Caco-2 (cell line): ENCODE data around the gene WDPCP. TPM values are rescaled to one million over a fixed set of nuclear protein-coding genes. Genes with fewer than 3 reads are reported as not detected.

ENCODE experiments used
- BruUV-seq: library from RNA; stranded (reverse); fragments of 400-500 nt; replicated peaks from 2 replicates; lab custom pipeline; 2021; lab: Mats Ljungman, UMichigan
- CTCF ChIA-PET: fragments of 300-600 bp; sonication (Branson Sonifier 250); formaldehyde crosslinking; loops from one replicate; lab custom pipeline; 2022; ENCODE audit warnings: antibody characterized with exemption; lab: Charles Lee
- POLR2A ChIA-PET: fragments of 300-600 bp; sonication (Branson Sonifier 250); formaldehyde crosslinking; loops from one replicate; lab custom pipeline; 2022; ENCODE audit warnings: antibody characterized with exemption; lab: Charles Lee
- DNase-seq, 2 experiments: peaks; one replicate each; pipeline versions ENCODE4 v3.0.0 to v3.0.0-alpha.2; 2020 to 2022
- H3K27me3 ChIP-seq: replicated peaks from 2 replicates; pipeline ENCODE4 v1.6.0; 2011; ENCODE audit warnings: low read length; ENCODE audit not compliant: control insufficient read depth, insufficient read depth
- H3K36me3 ChIP-seq: 2 replicates; pipeline ENCODE4 v1.5.1; 2011; ENCODE audit warnings: low read length; ENCODE audit not compliant: control insufficient read depth, insufficient read depth
- H3K4me1 ChIP-seq: fragments of 250-450 bp; sonication (Bioruptor Pico); 2 replicates; pipeline ENCODE4 v1.5.1; 2020; ENCODE audit warnings: mild to moderate bottlenecking
- H3K4me3 ChIP-seq: 2 replicates; pipeline ENCODE4 v1.5.1; 2011; ENCODE audit warnings: low read depth, mild to moderate bottlenecking, control low read depth, low read length
- H3K9me3 ChIP-seq: fragments of 250-450 bp; sonication (Bioruptor Pico); 2 replicates; pipeline ENCODE4 v1.5.1; 2020; ENCODE audit warnings: mild to moderate bottlenecking, moderate library complexity
- H3K27ac Mint-ChIP-seq: one replicate; pipeline ENCODE4 v1.8.0; 2022; ENCODE audit warnings: mixed read lengths; ENCODE audit not compliant: unreplicated experiment
- H3K27me3 Mint-ChIP-seq: one replicate; pipeline ENCODE4 v1.8.0; 2022; ENCODE audit warnings: mixed read lengths; ENCODE audit not compliant: insufficient read depth, unreplicated experiment
- H3K36me3 Mint-ChIP-seq: one replicate; pipeline ENCODE4 v1.8.0; 2022; ENCODE audit warnings: mild to moderate bottlenecking, mixed read lengths; ENCODE audit not compliant: insufficient read depth, unreplicated experiment
- H3K4me1 Mint-ChIP-seq: one replicate; pipeline ENCODE4 v1.8.0; 2022; ENCODE audit warnings: low read depth, mixed read lengths; ENCODE audit not compliant: unreplicated experiment
- H3K4me3 Mint-ChIP-seq: one replicate; pipeline ENCODE4 v1.8.0; 2022; ENCODE audit warnings: mild to moderate bottlenecking, moderate library complexity, mixed read lengths; ENCODE audit not compliant: unreplicated experiment
- H3K9me3 Mint-ChIP-seq: one replicate; pipeline ENCODE4 v1.8.0; 2022; ENCODE audit warnings: mixed read lengths; ENCODE audit not compliant: unreplicated experiment
- CTCF ChIP-seq, 2 experiments: fragments of 200-600 bp in 1 of 2; IDR thresholded peaks; 1 replicate in 1 of 2; 2 replicates in 1 of 2; pipeline versions ENCODE4 v1.5.1 to v1.8.0; 2011 to 2022; ENCODE audit warnings: antibody characterized with exemption in 1 of 2, control low read depth in 1 of 2, inconsistent platforms in 1 of 2, low read depth in 1 of 2, low read length in 1 of 2, mild to moderate bottlenecking in 1 of 2, moderate library complexity in 1 of 2; ENCODE audit not compliant: insufficient read depth in 1 of 2, severe bottlenecking in 1 of 2, unreplicated experiment in 1 of 2
- intact Hi-C: fragments of 100-400 bp; cut with micrococcal nuclease; formaldehyde crosslinking; loops from one replicate; pipeline ENCODE4 v1.10.0; 2022; ENCODE audit not compliant: unreplicated experiment
- total RNA-seq: library from RNA; stranded (reverse); gene quantifications from 2 replicates; pipeline ENCODE4 v1.2.3, GENCODE V29; 2022

Gene WDPCP
- total RNA-seq, 1 experiment from 2014 or later: 16.2 TPM

- DNase-seq: no peak
- POLR2A ChIA-PET: no interaction called here
- Histone ChIP-seq H3K9me3 (peaks cover 19% of the 10 kb centered on the region), H3K27me3 (no peaks in the 10 kb centered on the region), H3K4me1 (no peaks in the 10 kb centered on the region), H3K36me3 (no peaks in the 10 kb centered on the region), H3K4me3 (no peak overlapping the region)
- H3K4me1 Mint-ChIP-seq: no peaks in the 10 kb centered on the region
- H3K27me3 Mint-ChIP-seq: peaks cover 4% of the 10 kb centered on the region
- no peak overlapping the region for H3K27ac Mint-ChIP-seq
- H3K36me3 Mint-ChIP-seq: no peaks in the 10 kb centered on the region
- H3K9me3 Mint-ChIP-seq: peaks cover 30% of the 10 kb centered on the region
- no peak for TF ChIP-seq CTCF (IDR thresholded peaks at IDR 0.05; ENCODE audit: insufficient read depth in 1 of 2, low read depth in 1 of 2, low read length in 1 of 2, severe bottlenecking in 1 of 2, unreplicated experiment in 1 of 2)
- intact Hi-C loops: no loop called here
- CTCF ChIA-PET: no interaction called here
- no peak overlapping the region for H3K4me3 Mint-ChIP-seq
- BruUV-seq: no TSS peak
These were observed 62.4 kb downstream of the WDPCP start for GRCh38 chr2:63525905-63526304.

- BruUV-seq: no TSS peak
- Histone ChIP-seq H3K4me1 (no peaks in the 10 kb centered on the region), H3K36me3 (no peaks in the 10 kb centered on the region), H3K9me3 (peaks cover 9% of the 10 kb centered on the region), H3K4me3 (no peak overlapping the region), H3K27me3 (no peaks in the 10 kb centered on the region)
- TF ChIP-seq CTCF (IDR thresholded peaks at IDR 0.05; ENCODE audit: insufficient read depth in 1 of 2, low read depth in 1 of 2, low read length in 1 of 2, severe bottlenecking in 1 of 2, unreplicated experiment in 1 of 2): no peak
- peaks cover 4% of the 10 kb centered on the region for H3K27me3 Mint-ChIP-seq
- intact Hi-C loops: no loop called here
- no peak overlapping the region for H3K27ac Mint-ChIP-seq
- no peak for DNase-seq
- CTCF ChIA-PET: no interaction called here
- POLR2A ChIA-PET: no interaction called here
- no peak overlapping the region for H3K4me3 Mint-ChIP-seq
- no peaks in the 10 kb centered on the region for H3K4me1 Mint-ChIP-seq
- H3K9me3 Mint-ChIP-seq: peaks cover 32% of the 10 kb centered on the region
- H3K36me3 Mint-ChIP-seq: no peaks in the 10 kb centered on the region
These were observed 65.3 kb downstream of the WDPCP start for GRCh38 chr2:63522950-63523349.

GRCh38 chr2:63520793-63521192 is 67.5 kb downstream of the WDPCP start:
- no peak overlapping the region for H3K27ac Mint-ChIP-seq
- peaks cover 9% of the 10 kb centered on the region for H3K9me3 ChIP-seq
- BruUV-seq: no TSS peak
- H3K27me3 ChIP-seq: no peaks in the 10 kb centered on the region
- H3K36me3 Mint-ChIP-seq: no peaks in the 10 kb centered on the region
- peaks cover 32% of the 10 kb centered on the region for H3K9me3 Mint-ChIP-seq
- POLR2A ChIA-PET: no interaction called here
- intact Hi-C loops: no loop called here
- DNase-seq: no peak
- H3K27me3 Mint-ChIP-seq: peaks cover 4% of the 10 kb centered on the region
- CTCF ChIA-PET: no interaction called here
- no peaks in the 10 kb centered on the region for H3K36me3 ChIP-seq
- TF ChIP-seq CTCF (IDR thresholded peaks at IDR 0.05; ENCODE audit: insufficient read depth in 1 of 2, low read depth in 1 of 2, low read length in 1 of 2, severe bottlenecking in 1 of 2, unreplicated experiment in 1 of 2): no peak
- no peak overlapping the region for H3K4me3 Mint-ChIP-seq
- no peaks in the 10 kb centered on the region for H3K4me1 ChIP-seq
- H3K4me1 Mint-ChIP-seq: no peaks in the 10 kb centered on the region
- H3K4me3 ChIP-seq: no peak overlapping the region
